Mesendoderm (in vitro differentiated cells): ENCODE measurements around the gene RMRP.
A peak's percentile ranks its signal among the peaks of the same experiment; 100 is the strongest.

ENCODE experiments used
- DNase-seq: peaks from one replicate; pipeline ENCODE4 v3.0.0; 2013
- H2AK5ac ChIP-seq: 2 replicates; pipeline ENCODE4 v1.6.1; 2013; ENCODE audit warnings: low read length, inconsistent platforms
- H2BK120ac ChIP-seq: 2 replicates; pipeline ENCODE4 v1.6.1; 2013; ENCODE audit warnings: low read depth, mild to moderate bottlenecking, low read length, moderate library complexity, mixed read lengths
- H2BK15ac ChIP-seq: replicated peaks from 2 replicates; pipeline ENCODE4 v1.6.1; 2013; ENCODE audit warnings: low read depth, mild to moderate bottlenecking, moderate library complexity
- H2BK5ac ChIP-seq: 2 replicates; pipeline ENCODE4 v1.6.1; 2013; ENCODE audit warnings: low read length, inconsistent platforms
- H3K18ac ChIP-seq: 2 replicates; pipeline ENCODE4 v1.6.1; 2013; ENCODE audit warnings: mild to moderate bottlenecking, low read length, mixed read lengths
- H3K23ac ChIP-seq: one replicate; pipeline ENCODE4 v1.6.1; 2013; ENCODE audit warnings: low read length
- H3K27ac ChIP-seq: 2 replicates; pipeline ENCODE4 v1.5.1; 2013; ENCODE audit warnings: low read depth, mild to moderate bottlenecking, inconsistent platforms, low read length, moderate library complexity
- H3K27me3 ChIP-seq: 2 replicates; pipeline ENCODE4 v1.6.1; 2013; ENCODE audit warnings: low read length, control low read depth, mild to moderate bottlenecking, inconsistent platforms; ENCODE audit not compliant: insufficient read depth, poor library complexity
- H3K36me3 ChIP-seq: 2 replicates; pipeline ENCODE4 v1.6.1; 2013; ENCODE audit warnings: low read length, inconsistent platforms; ENCODE audit not compliant: control insufficient read depth, insufficient read depth
- H3K4ac ChIP-seq: one replicate; pipeline ENCODE4 v1.6.1; 2013; ENCODE audit warnings: low read depth, mild to moderate bottlenecking, low read length, moderate library complexity
- H3K4me1 ChIP-seq: 2 replicates; pipeline ENCODE4 v1.6.1; 2013; ENCODE audit warnings: low read depth, low read length, inconsistent platforms; ENCODE audit not compliant: control insufficient read depth
- H3K4me2 ChIP-seq: 2 replicates; pipeline ENCODE4 v1.6.1; 2013; ENCODE audit warnings: low read length
- H3K4me3 ChIP-seq: 2 replicates; pipeline ENCODE4 v1.5.1; 2013; ENCODE audit warnings: mild to moderate bottlenecking, low read length
- H3K56ac ChIP-seq: one replicate; pipeline ENCODE4 v1.6.1; 2013; ENCODE audit warnings: low read length
- H3K79me1 ChIP-seq: 2 replicates; pipeline ENCODE4 v1.6.1; 2013; ENCODE audit warnings: low read length, inconsistent platforms
- H3K79me2 ChIP-seq: 2 replicates; pipeline ENCODE4 v1.6.1; 2013; ENCODE audit warnings: mild to moderate bottlenecking, low read length; ENCODE audit not compliant: control insufficient read depth, insufficient read depth
- H3K9ac ChIP-seq: 2 replicates; pipeline ENCODE4 v1.6.1; 2013; ENCODE audit warnings: low read length, inconsistent platforms
- H4K5ac ChIP-seq: one replicate; pipeline ENCODE4 v1.6.1; 2013; ENCODE audit warnings: low read length
- H4K8ac ChIP-seq: one replicate; pipeline ENCODE4 v1.6.1; 2013; ENCODE audit warnings: low read depth, mild to moderate bottlenecking, control low read depth, low read length, moderate library complexity
- WGBS: extraction: QIAGEN DNeasy Blood & Tissue Kit; methylation state at CpG from one replicate; pipeline ENCODE4 v1.1.7; 2013; ENCODE audit warnings: low lambda C conversion rate, missing lambda C conversion rate; ENCODE audit not compliant: insufficient coverage; ENCODE audit errors: extremely low coverage; 5-methylcytosine and 5-hydroxymethylcytosine counted together

Gene RMRP

DNA sequence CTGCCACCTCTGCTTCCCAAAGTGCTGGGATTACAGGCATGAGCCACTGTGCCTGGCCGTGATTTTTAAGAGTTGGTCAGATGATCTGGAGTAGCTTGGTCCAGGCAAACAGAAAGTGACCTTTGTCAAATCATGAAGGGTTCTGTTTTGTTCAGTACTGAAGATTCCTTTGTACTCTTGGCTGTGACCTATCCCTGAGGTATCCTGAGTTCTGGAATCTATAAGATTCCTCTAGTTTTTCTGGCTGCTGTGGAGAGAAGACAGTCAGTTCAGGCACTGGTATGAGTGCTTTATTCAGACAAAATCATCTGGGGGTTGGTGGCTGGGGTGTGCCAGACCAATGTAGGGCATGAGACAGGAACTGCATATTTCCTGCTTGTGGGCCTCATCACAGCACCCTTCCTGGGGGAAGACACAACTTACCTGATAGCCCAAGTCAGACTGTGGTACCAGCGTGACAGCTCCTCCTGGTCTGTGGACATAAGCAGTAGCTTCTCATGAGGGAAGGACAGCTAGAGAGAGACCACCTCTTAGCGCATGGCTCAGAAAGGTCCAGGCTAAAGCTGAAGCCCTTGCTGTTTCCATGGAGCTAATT lies 4.0 kb upstream of the RMRP start:
- H2BK15ac ChIP-seq: no peak overlapping the region
- no peak for DNase-seq
- WGBS: no CpG with 5 or more reads among the region's 3 CpGs

DNA sequence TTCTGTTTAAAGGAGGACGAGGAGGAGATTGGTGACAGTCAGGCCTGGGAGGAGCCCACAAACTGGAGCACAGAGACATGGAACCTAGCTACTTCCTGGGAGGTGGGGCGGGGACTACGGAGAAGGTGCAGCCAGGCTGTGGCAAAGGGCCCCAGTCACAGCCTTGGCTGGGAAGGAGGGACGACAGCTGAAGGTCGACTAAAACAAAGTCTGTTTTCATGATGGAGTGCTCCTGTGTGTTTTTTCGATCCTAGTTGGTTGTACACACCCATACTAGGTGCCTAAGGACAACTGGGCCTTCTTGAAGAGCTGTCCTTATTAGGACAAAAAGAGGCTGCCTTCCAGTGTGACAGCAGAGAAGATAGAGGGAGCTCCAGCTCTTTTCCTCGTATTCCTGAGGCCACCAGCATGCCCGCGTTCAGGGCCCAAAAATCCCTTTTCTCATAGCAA lies 3.2 kb upstream of the RMRP start:
- Histone ChIP-seq H3K18ac (no peak overlapping the region), H2BK120ac (no peak overlapping the region), H3K23ac (no peak overlapping the region), H4K5ac (no peak overlapping the region), H3K4me2 (no peak overlapping the region), H3K9ac (no peak overlapping the region), H2BK5ac (no peak overlapping the region), H3K27ac (no peak overlapping the region), H3K4me3 (no peak overlapping the region), H3K79me1 (peaks cover 12% of the 10 kb centered on the region), H4K8ac (no peak overlapping the region), H2BK15ac (no peak overlapping the region), H3K79me2 (no peaks in the 10 kb centered on the region), H3K27me3 (no peaks in the 10 kb centered on the region), H2AK5ac (no peak overlapping the region), H3K4ac (no peak overlapping the region), H3K56ac (no peak overlapping the region), H3K4me1 (peaks cover 5% of the 10 kb centered on the region), H3K36me3 (peaks cover 6% of the 10 kb centered on the region)
- peak; percentile 73 for DNase-seq
- WGBS: no CpG with 5 or more reads among the region's 9 CpGs

More for the DNA sequence above, 4.0 kb upstream of the RMRP start:
- Histone ChIP-seq H3K79me1 (peaks cover 12% of the 10 kb centered on the region), H3K4me2 (no peak overlapping the region), H3K23ac (no peak overlapping the region), H2AK5ac (no peak overlapping the region), H2BK120ac (no peak overlapping the region), H4K5ac (no peak overlapping the region), H3K4me1 (peaks cover 5% of the 10 kb centered on the region), H3K27ac (no peak overlapping the region), H3K27me3 (no peaks in the 10 kb centered on the region), H3K4me3 (no peak overlapping the region), H3K79me2 (no peaks in the 10 kb centered on the region), H3K4ac (no peak overlapping the region), H2BK5ac (no peak overlapping the region), H3K9ac (no peak overlapping the region), H3K36me3 (peaks cover 6% of the 10 kb centered on the region), H4K8ac (no peak overlapping the region), H3K18ac (no peak overlapping the region), H3K56ac (no peak overlapping the region)

DNA sequence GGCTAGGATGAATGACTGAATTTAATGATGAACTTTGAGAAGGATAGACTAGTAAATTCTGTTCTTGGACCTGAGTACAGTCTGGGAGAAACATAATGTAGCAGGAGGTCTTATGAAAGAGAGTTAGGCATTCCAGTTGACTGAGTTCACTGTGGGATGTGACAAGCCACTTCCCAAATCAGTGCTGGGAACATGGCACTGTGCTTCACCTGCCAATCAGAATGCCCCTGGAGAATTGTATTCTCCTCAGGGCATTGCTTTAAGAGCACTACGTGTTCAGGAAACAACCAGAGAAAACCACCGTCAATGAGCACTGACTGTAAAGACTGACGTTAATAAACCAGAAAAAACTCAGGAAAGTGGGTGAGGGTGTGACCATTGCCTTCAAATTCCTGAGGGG lies 1.5 kb upstream of the RMRP start:
- Histone ChIP-seq H3K79me1 (peaks cover 10% of the 10 kb centered on the region), H3K4me2 (no peak overlapping the region), H3K18ac (no peak overlapping the region), H3K4me1 (peaks cover 4% of the 10 kb centered on the region), H3K36me3 (peaks cover 6% of the 10 kb centered on the region), H2BK120ac (no peak overlapping the region), H3K27me3 (no peaks in the 10 kb centered on the region), H3K23ac (no peak overlapping the region), H4K5ac (no peak overlapping the region), H3K4ac (no peak overlapping the region), H3K79me2 (no peaks in the 10 kb centered on the region), H3K9ac (no peak overlapping the region), H4K8ac (no peak overlapping the region), H2BK5ac (no peak overlapping the region), H2BK15ac (no peak overlapping the region), H3K56ac (no peak overlapping the region), H3K4me3 (no peak overlapping the region), H3K27ac (no peak overlapping the region), H2AK5ac (no peak overlapping the region)
- DNase-seq: no peak
- no CpG with 5 or more reads among the region's 3 CpGs for WGBS

DNA sequence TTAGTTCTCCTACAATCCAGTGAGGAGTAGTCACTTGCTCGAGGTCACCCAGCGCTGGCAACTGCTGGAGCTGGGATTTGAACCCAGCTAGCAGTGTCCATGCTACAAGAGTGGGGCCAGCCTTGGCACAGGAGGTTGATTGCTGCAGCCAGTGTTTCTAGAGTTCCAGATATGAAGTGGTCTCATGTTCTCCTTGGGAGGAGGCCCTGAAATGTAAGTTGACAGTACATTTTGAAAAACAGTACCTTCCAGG lies 1.1 kb upstream of the RMRP start:
- WGBS: no CpG with 5 or more reads among the region's 2 CpGs

DNA sequence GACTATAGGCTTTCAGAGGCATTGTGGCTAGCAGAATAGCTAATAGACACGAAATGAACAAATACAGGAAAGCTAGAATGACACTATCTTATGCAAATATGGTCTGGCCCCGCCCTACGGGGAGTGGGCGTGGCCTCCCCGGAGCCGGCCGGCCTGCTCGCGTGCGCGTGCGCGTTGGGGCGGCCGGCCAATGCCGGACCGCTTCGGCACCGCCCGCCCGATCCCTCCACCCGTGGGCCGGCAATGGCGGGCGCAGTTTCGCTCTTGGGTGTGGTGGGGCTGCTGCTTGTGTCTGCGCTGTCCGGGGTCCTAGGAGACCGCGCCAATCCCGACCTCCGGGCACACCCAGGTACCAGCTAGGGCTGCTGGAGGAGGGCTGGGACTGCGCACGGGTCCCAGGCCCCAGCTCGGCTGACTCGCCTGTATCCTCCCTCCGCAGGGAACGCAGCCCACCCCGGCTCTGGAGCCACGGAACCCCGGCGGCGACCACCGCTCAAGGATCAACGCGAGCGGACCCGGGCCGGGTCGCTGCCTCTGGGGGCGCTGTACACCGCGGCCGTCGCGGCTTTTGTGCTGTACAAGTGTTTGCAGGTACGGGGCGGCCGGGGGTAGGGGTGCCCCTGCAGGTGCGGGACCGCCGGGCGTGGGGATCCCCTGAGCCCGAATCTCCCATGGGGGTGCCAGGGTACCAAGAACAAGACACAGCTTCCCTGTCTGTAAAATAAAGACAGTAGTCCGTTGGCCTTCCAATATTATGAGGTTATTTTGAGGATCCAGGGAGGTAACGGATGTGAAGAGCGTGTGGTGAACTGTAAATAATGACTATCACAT lies 533 bp upstream of the RMRP start, which contains the start of gene CCDC107:
TSS of gene CCDC107 (plus strand) at position 156 of the 831 bp plus-strand sequence. CDS start at position 244, 88 bp downstream.
- Histone ChIP-seq H3K4ac (peak within 1 kb of the TSS; percentile 73), H3K18ac (peak within 1 kb of the TSS; percentile 62), H3K4me2 (peak within 1 kb of the TSS; percentile 92), H3K4me1 (no peaks in the 10 kb centered on the region), H3K36me3 (peaks cover 6% of the 10 kb centered on the region), H3K56ac (peak within 1 kb of the TSS; percentile 96), H4K5ac (no peak within 1 kb of the TSS), H3K4me3 (peak within 1 kb of the TSS; percentile 80), H2AK5ac (no peak within 1 kb of the TSS), H3K9ac (peak within 1 kb of the TSS; percentile 91), H3K27ac (peak within 1 kb of the TSS; percentile 41), H3K79me1 (peaks cover 6% of the 10 kb centered on the region), H2BK15ac (no peak within 1 kb of the TSS), H2BK120ac (no peak within 1 kb of the TSS), H3K27me3 (no peaks in the 10 kb centered on the region), H3K23ac (no peak within 1 kb of the TSS), H2BK5ac (peak within 1 kb of the TSS; percentile 31), H3K79me2 (no peaks in the 10 kb centered on the region), H4K8ac (no peak within 1 kb of the TSS)
- DNase-seq: peak; percentile 87
- WGBS: no CpG with 5 or more reads among the region's 67 CpGs

More for the DNA sequence above, 1.1 kb upstream of the RMRP start:
- DNase-seq: peak; percentile 30
- Histone ChIP-seq H4K8ac (no peak overlapping the region), H3K79me1 (peaks cover 6% of the 10 kb centered on the region), H3K27ac (no peak overlapping the region), H2BK120ac (no peak overlapping the region), H3K27me3 (no peaks in the 10 kb centered on the region), H3K23ac (no peak overlapping the region), H2BK15ac (no peak overlapping the region), H2BK5ac (no peak overlapping the region), H2AK5ac (no peak overlapping the region), H3K56ac (peak overlapping the region; percentile 96), H3K79me2 (no peaks in the 10 kb centered on the region), H3K4me3 (peak overlapping the region; percentile 80), H4K5ac (no peak overlapping the region), H3K4ac (no peak overlapping the region), H3K9ac (peak overlapping the region; percentile 91), H3K18ac (no peak overlapping the region), H3K36me3 (peaks cover 6% of the 10 kb centered on the region), H3K4me2 (peak overlapping the region; percentile 14), H3K4me1 (no peaks in the 10 kb centered on the region)
